Measurements from ENCODE around the gene FBXW8.

The FBXW8 gene

GRCh38 chr12:117018685-117019084, 107.9 kb downstream of the FBXW8 start:
- H3K4me3 ChIP-seq (ENCODE audit: low read depth, low read length) = no peak overlapping the region
- TF ChIP-seq CTCF (IDR thresholded peaks at IDR 0.05; ENCODE audit: low read depth, low read length) = no peak

GRCh38 chr12:117019866-117020265, 109.1 kb downstream of the FBXW8 start:
- TF ChIP-seq CTCF (IDR thresholded peaks at IDR 0.05; ENCODE audit: low read depth, low read length) = no peak
- H3K4me3 ChIP-seq (ENCODE audit: low read depth, low read length) = no peak overlapping the region

GRCh38 chr12:117020536-117021220, 109.9 kb downstream of the FBXW8 start:
- H3K4me3 ChIP-seq (ENCODE audit: low read depth, low read length) = no peak overlapping the region
- no peak for TF ChIP-seq CTCF (IDR thresholded peaks at IDR 0.05; ENCODE audit: low read depth, low read length)

GRCh38 chr12:117022465-117022864, 111.7 kb downstream of the FBXW8 start:
- no peak for TF ChIP-seq CTCF (IDR thresholded peaks at IDR 0.05; ENCODE audit: low read depth, low read length)
- H3K4me3 ChIP-seq (ENCODE audit: low read depth, low read length) = no peak overlapping the region

- TF ChIP-seq CTCF (IDR thresholded peaks at IDR 0.05; ENCODE audit: low read depth, low read length) = no peak
- no peak overlapping the region for H3K4me3 ChIP-seq (ENCODE audit: low read depth, low read length)
Measured at GRCh38 chr12:117023998-117024960, 113.5 kb downstream of the FBXW8 start.

- H3K4me3 ChIP-seq (ENCODE audit: low read depth, low read length) = no peak overlapping the region
- TF ChIP-seq CTCF (IDR thresholded peaks at IDR 0.05; ENCODE audit: low read depth, low read length) = no peak
Measured at GRCh38 chr12:117024961-117025480, 114.3 kb downstream of the FBXW8 start.

Measured in WI38 (cell line).